SK-N-MC (cell line): ENCODE data around the gene ZC3H4.
A peak's percentile ranks its signal among the peaks of the same experiment; 100 is the strongest.

Experiments used
- EZH2 ChIP-seq: fragments of 200-600 bp; sonication (generic); IDR thresholded peaks from one replicate; pipeline ENCODE4 v1.6.1; 2017; ENCODE audit warnings: antibody characterized with exemption
- POLR2AphosphoS5 ChIP-seq: IDR thresholded peaks from 2 replicates; pipeline ENCODE4 v1.6.1; 2012; ENCODE audit warnings: mild to moderate bottlenecking, low read depth, low read length, borderline replicate concordance

- TF ChIP-seq EZH2 (no peak), POLR2AphosphoS5 (peak; percentile 94)
These were observed 1.2 kb downstream of the ZC3H4 start for GRCh38 chr19:47112166-47112996.
